ENCODE data around the gene SCAPER.

Gene SCAPER

GRCh38 chr15:76582550-76582949 lies 322.6 kb downstream of the SCAPER start:
- Histone ChIP-seq H3K4me3 (replicated peaks; ENCODE audit: insufficient read depth, low read length) (no peak overlapping the region), H3K27ac (replicated peaks) (no peak overlapping the region), H3K27me3 (ENCODE audit: insufficient read depth, poor library complexity, severe bottlenecking) (no peaks in the 10 kb centered on the region)
- no peak for DNase-seq (ENCODE audit: low read depth in 1 of 2, low spot score in 1 of 2)
- no peak for TF ChIP-seq SPI1 (IDR thresholded peaks at IDR 0.05; ENCODE audit: borderline replicate concordance, low read depth)
- no peak for TF ChIP-seq REST (IDR thresholded peaks at IDR 0.05; ENCODE audit: insufficient replicate concordance, low read depth)
- TF ChIP-seq GABPA (IDR thresholded peaks at IDR 0.05; ENCODE audit: low read depth) = no peak
- no peak for TF ChIP-seq CTCF (IDR thresholded peaks at IDR 0.05; ENCODE audit: insufficient read depth, low read length)
- no peak for TF ChIP-seq POLR2AphosphoS5 (IDR thresholded peaks at IDR 0.05; ENCODE audit: low read depth)

DNA sequence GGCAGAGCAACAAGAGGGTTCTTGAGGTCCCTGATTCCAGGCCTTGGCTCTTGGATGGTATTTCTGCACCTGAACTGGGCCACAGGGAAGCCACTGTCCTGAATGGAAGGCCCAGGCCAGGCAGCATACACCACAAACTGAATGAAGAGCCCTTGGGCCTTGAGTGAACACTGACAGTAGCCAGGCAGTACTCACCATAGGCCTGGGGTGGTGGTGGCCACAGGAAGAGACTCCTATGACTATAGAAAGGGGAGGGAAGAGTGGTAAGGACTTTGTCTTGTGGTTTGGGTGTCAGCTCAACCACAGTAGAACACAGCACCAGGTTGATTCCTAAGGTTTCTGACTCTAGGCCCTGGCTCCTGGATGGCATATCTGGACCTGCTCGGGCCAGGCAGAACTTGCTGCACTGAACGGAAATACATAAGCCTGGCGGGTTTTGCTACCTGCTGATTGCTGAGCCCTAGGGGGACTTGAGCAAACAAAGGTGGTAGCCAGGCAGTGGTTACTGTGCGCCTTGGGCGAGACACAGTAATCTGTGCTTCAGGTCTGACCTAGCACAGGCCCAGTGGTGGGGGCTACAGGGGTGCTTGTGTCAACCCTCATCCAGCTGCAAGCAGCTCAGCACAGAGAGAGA lies 327.1 kb downstream of the SCAPER start:
- Histone ChIP-seq H3K27me3 (ENCODE audit: insufficient read depth, poor library complexity, severe bottlenecking) (no peaks in the 10 kb centered on the region), H3K27ac (replicated peaks) (no peak overlapping the region)
- TF ChIP-seq GABPA (IDR thresholded peaks at IDR 0.05; ENCODE audit: low read depth) (no peak), CTCF (IDR thresholded peaks at IDR 0.05; ENCODE audit: insufficient read depth, low read length) (no peak), POLR2AphosphoS5 (IDR thresholded peaks at IDR 0.05; ENCODE audit: low read depth) (no peak), SPI1 (IDR thresholded peaks at IDR 0.05; ENCODE audit: borderline replicate concordance, low read depth) (no peak), REST (IDR thresholded peaks at IDR 0.05; ENCODE audit: insufficient replicate concordance, low read depth) (no peak)

DNA sequence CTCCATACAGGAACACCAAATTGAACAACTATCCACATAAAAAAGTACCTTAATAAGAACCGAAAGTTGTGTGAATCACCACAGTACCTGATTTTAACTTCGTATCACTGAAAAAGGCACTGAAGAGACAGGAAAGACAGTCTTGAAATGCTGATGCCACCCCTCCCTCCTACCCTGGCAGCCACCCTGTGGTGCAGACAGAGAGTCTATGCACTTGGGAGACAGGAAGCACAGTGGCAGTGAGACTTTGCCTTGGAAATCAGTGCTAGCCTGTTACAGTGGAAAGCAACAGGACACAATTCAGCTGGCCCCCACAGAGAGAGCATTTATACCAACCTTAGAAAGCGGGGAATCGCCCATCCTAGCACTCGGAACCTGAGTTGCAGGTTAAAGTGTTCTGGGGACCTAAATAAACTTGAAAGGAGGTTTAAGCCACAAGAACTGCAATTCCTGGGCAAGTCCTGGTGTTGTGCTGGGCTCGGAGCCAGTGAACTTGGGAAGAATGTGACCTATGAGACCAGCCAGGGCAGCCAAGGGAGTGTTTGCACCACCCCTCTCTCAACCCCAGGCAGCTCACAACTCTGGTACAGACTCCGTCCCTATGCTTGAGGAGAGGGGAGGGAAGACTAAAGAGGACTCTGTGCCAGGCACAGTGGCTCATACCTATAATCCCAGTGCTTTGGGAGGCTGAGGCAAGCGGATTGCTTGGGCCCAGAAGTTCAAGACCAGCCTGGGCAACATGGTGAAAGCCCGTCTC lies 328.4 kb downstream of the SCAPER start:
- Histone ChIP-seq H3K27ac (replicated peaks) (no peak overlapping the region), H3K27me3 (ENCODE audit: insufficient read depth, poor library complexity, severe bottlenecking) (no peaks in the 10 kb centered on the region), H3K4me3 (replicated peaks; ENCODE audit: insufficient read depth, low read length) (no peak overlapping the region)
- no peak for DNase-seq (ENCODE audit: low read depth in 1 of 2, low spot score in 1 of 2)
- TF ChIP-seq POLR2AphosphoS5 (IDR thresholded peaks at IDR 0.05; ENCODE audit: low read depth) (no peak), GABPA (IDR thresholded peaks at IDR 0.05; ENCODE audit: low read depth) (no peak), REST (IDR thresholded peaks at IDR 0.05; ENCODE audit: insufficient replicate concordance, low read depth) (no peak), CTCF (IDR thresholded peaks at IDR 0.05; ENCODE audit: insufficient read depth, low read length) (no peak), SPI1 (IDR thresholded peaks at IDR 0.05; ENCODE audit: borderline replicate concordance, low read depth) (no peak)

More for the DNA sequence above, 327.1 kb downstream of the SCAPER start:
- DNase-seq (ENCODE audit: low read depth in 1 of 2, low spot score in 1 of 2) = no peak
- H3K4me3 ChIP-seq (replicated peaks; ENCODE audit: insufficient read depth, low read length) = no peak overlapping the region

All from HL-60 (cell line).